Activated CD8-positive, alpha-beta memory T cell treated with anti-CD3 and anti-CD28 coated beads, Interleukin-2, amount 50 U/mL, for 1 hour (primary cell): Measurements from ENCODE around the gene LRRC8A.
"Not testable (repeated sequence)": the region's sequence is repeated elsewhere in the genome, so short reads cannot be mapped to it uniquely, and the experiment has no call there.

ENCODE experiments used
- DNase-seq: peaks from one replicate; pipeline ENCODE4 v3.0.0-alpha.2; 2020; ENCODE audit errors: extremely low read depth

LRRC8A gene

GRCh38 chr9:128961403-128961802, 79.5 kb downstream of the LRRC8A start:
- not testable (repeated sequence) for DNase-seq
